ENCODE data around the gene OPN1MW3. TPM values are rescaled to one million over a fixed set of nuclear protein-coding genes. Genes with fewer than 3 reads are reported as not detected.

Gene OPN1MW3
- total RNA-seq, 1 experiment from 2014 or later: not detected

- no peaks in the 10 kb centered on the region for H3K23me2 ChIP-seq (ENCODE audit: insufficient read length, low read depth, low read length, poor library complexity, severe bottlenecking)
- no peak overlapping the region for H3T11ph ChIP-seq (ENCODE audit: low read length)
- TF ChIP-seq CTCF (conservative IDR thresholded peaks at IDR 0.05): no peak
- no peak overlapping the region for H2AK5ac ChIP-seq (ENCODE audit: insufficient read length, low read length)
- Mint-ChIP-seq H3K4me3 (no peak overlapping the region), H3K9me3 (peaks cover 70 to 76% of the 10 kb centered on the region in 2 experiments), H3K27me3 (ENCODE audit: low read depth) (peaks cover 15% of the 10 kb centered on the region), H3K4me1 (peaks cover 2 to 16% of the 10 kb centered on the region in 2 experiments), H3K36me3 (ENCODE audit: insufficient read depth in 1 of 3, low read depth in 3 of 3) (peaks cover 0 to 8% (median 2%) of the 10 kb centered on the region in 3 experiments; a peak in 4 of 7 replicates), H3K27ac (no peak overlapping the region)
- no peaks in the 10 kb centered on the region for H3K4me1 ChIP-seq (ENCODE audit: insufficient read depth, low read length)
- no peak overlapping the region for H3K56ac ChIP-seq (ENCODE audit: insufficient read length, low read depth, low read length)
- no peaks in the 10 kb centered on the region for H3K79me2 ChIP-seq (ENCODE audit: insufficient read depth, low read length)
- no peak overlapping the region for H4K91ac ChIP-seq (ENCODE audit: insufficient read length, low read depth, low read length)
- no peak overlapping the region for H4K5ac ChIP-seq (ENCODE audit: insufficient read length, low read depth, low read length)
- no CpG with 5 or more reads among the region's 10 CpGs for WGBS (ENCODE audit: extremely low coverage, insufficient read length, low lambda C conversion rate)
- H4K8ac ChIP-seq (replicated peaks; ENCODE audit: insufficient read length, low read depth, low read length): no peak overlapping the region
- H2BK120ac ChIP-seq (ENCODE audit: low read depth, low read length, poor library complexity, severe bottlenecking): no peak overlapping the region
- H4K20me1 ChIP-seq (ENCODE audit: control insufficient read depth, insufficient read depth, insufficient read length): no peaks in the 10 kb centered on the region
- H3K23ac ChIP-seq (ENCODE audit: insufficient read length, low read depth, low read length): no peak overlapping the region
- no peak overlapping the region for H2BK15ac ChIP-seq (ENCODE audit: low read depth, low read length)
- no peak overlapping the region for H3K4ac ChIP-seq (ENCODE audit: low read depth, low read length)
- H3K14ac ChIP-seq (ENCODE audit: insufficient read depth, low read length): no peak overlapping the region
- no peak overlapping the region for H2BK12ac ChIP-seq (ENCODE audit: insufficient read length, low read depth, low read length)
- peaks cover 38% of the 10 kb centered on the region for H3K9me3 ChIP-seq (ENCODE audit: control insufficient read depth, low read depth, low read length)
- H2BK5ac ChIP-seq (ENCODE audit: insufficient read length, low read length): no peak overlapping the region
- H3K27me3 ChIP-seq (ENCODE audit: insufficient read depth, low read length): no peaks in the 10 kb centered on the region
- DNase-seq: no peak
- no peak overlapping the region for H2BK20ac ChIP-seq (ENCODE audit: low read depth, low read length, poor library complexity, severe bottlenecking)
- no peak overlapping the region for H2AFZ ChIP-seq (ENCODE audit: low read length)
- no peaks in the 10 kb centered on the region for H3K79me1 ChIP-seq (ENCODE audit: insufficient read depth, low read depth, low read length, poor library complexity, severe bottlenecking)
- no peak overlapping the region for H3K27ac ChIP-seq (ENCODE audit: insufficient read length, low read depth, low read length)
- H3K4me2 ChIP-seq (ENCODE audit: insufficient read depth, insufficient read length, low read length): no peak overlapping the region
- no peak overlapping the region for H3K18ac ChIP-seq (ENCODE audit: insufficient read length, low read depth, low read length)
- H3K9ac ChIP-seq (ENCODE audit: extremely low read depth, insufficient read length, low read length): no peak overlapping the region
Measured at GRCh38 chrX:154304846-154305245, 47.5 kb downstream of the OPN1MW3 start.
